NOMO-1 (cell line): ENCODE results near the gene CCDC71.

Experiments
- DNase-seq, 2 experiments: peaks; one replicate each; lab custom pipeline; 2025; ENCODE audit not compliant: unreplicated experiment in 2 of 2; lab: John Stamatoyannopoulos, UW

The CCDC71 gene

DNA sequence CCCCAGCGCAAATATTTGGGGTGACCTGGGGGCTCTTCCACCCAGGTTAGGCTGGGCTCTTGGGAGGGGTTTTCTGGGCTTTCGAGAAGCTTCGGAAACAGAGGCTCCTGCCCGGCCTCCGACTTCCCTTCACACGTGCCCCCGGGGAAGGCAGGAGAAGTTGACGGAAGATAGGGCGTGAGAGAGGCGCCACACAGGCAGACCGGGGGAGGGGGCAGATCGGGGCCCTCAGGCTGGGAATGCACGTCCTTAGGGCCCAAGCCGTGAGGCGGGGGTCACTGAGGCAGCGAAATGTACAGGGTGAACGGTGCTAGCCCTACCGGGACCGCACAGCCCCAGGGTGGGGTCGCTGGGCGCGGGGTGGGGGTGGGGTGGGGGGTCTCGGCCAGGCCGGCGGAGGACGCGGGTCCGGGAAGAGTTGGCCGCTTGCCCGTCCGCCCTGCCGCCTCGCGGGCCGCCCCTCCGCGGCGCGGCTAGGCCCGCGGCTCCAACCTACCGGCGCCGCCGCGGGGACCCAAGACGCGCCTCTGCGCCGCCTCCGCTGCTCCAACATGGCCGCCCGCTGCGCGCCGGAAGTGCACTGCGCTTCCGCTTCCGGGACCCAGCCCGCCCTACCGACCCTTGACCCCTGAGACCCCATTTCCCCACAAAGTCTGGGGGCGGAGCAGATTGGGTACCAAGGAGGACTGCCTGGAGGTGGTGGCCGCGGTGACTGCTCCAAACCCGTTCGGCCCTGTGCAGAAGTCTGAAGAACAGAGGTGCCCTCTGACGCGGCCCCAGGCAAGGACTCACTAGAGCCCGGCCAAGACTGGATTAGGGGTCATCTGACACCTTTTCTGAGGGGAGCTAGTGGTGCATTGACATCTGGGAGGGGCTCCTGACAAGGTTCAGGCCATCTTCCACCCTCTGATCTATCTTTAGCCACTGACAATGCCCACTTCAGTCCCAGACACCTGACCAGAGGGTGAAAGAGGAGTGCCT lies at the start of gene CCDC71:
CCDC71 (minus strand) TSS at position 561 of the 981 bp plus-strand sequence. CDS start 2,123 bp downstream, outside the sequence.
- DNase-seq: peak; percentile 65 to 70

- no peak for DNase-seq
Measured at GRCh38 chr3:49213998-49214397, 47.9 kb upstream of the CCDC71 start.

- DNase-seq: no peak
Measured at GRCh38 chr3:49213541-49213943, 47.4 kb upstream of the CCDC71 start.

DNA sequence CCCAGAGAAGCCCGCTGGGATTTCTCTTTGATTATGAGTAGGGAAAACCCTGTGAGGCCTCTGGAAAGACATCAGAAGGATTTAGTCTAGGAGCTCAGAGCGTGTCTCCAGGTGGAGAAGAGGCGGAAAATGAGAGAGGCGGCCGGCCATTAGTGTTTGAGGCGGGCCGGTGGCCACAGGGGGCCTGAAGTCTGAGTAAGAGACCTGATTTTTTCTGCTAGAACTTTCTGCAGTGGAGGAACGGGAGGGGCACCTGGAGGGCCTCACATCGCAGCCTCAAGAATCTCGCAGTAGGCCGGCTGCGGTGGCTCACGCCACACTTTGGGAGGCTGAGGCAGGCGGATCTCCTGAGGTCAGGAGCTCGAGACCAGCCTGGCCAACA lies 33.8 kb upstream of the CCDC71 start:
- DNase-seq: no peak

GRCh38 chr3:49199239-49199899 lies 33.2 kb upstream of the CCDC71 start:
- no peak for DNase-seq

GRCh38 chr3:49198611-49199230 lies 32.6 kb upstream of the CCDC71 start:
- no peak for DNase-seq

DNA sequence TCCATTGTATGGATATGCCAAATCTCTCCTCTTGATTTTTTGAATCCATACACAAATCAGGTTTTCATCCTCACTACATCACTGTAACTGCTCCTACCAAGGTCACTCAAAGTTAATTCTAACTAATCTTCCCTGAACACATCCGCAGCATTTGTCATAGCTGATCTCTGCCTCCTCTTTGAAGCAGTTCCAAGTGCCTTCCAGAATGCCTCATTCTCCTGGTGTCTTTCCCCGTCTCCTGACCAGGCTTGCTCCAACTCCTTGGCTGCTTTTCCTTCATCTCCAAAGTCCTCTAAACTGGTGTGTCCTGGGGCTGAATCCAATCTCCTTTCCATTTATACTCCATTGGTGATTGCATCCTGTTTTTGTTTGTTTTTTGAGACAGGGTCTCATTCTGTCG lies 32.0 kb upstream of the CCDC71 start:
- DNase-seq: no peak

GRCh38 chr3:49191741-49192140 lies 25.6 kb upstream of the CCDC71 start:
- no peak for DNase-seq

GRCh38 chr3:49183873-49184272 lies 17.7 kb upstream of the CCDC71 start:
- DNase-seq: no peak

GRCh38 chr3:49182682-49183081 lies 16.6 kb upstream of the CCDC71 start:
- DNase-seq: no peak

- DNase-seq: no peak
Measured at GRCh38 chr3:49181351-49181750, 15.2 kb upstream of the CCDC71 start.

- no peak for DNase-seq
Measured at GRCh38 chr3:49180116-49180515, 14.0 kb upstream of the CCDC71 start.

DNA sequence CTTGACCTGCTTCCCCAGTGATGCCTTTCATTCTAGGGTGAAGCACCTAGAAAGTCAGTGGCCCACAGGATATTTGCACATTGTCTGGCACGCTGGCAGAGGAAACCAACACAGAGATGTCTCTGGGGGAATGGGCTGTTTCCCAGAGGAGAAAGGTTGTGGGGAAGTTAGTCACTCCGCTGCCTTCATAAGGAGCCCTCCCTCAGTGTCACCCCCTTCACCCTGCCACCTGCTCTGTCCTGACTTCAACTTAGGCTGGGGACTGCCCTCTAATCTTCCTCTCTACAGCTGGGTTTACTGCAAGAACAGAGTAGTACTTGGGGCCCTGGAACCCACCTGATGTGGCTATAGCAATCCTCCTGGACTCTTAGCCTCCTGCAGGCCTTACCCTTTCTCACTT lies 10.9 kb upstream of the CCDC71 start:
- DNase-seq: no peak

GRCh38 chr3:49175530-49175929 lies 9.4 kb upstream of the CCDC71 start:
- no peak for DNase-seq

- no peak for DNase-seq
Measured at GRCh38 chr3:49174397-49174985, 8.4 kb upstream of the CCDC71 start.

DNA sequence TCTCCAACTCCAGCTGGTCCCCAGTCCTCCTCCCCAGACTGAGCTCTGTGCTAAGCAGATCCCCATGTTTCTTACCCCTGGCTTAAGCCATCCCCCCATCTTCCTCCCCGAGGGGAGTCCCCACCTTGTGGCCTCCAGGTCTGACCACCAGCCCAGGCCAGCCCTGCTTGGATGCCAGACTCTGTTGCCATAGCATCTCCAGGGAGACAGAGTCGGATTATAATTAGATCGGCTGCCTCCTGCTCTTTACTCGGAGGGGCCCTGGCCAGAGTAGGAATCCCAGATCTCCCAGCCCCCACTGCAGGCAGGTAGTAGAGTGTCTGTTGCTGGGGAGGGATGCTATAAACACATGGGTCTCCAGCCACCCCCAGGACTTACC lies 7.7 kb upstream of the CCDC71 start:
- DNase-seq: no peak

- DNase-seq: no peak
Measured at GRCh38 chr3:49173116-49173791, 7.1 kb upstream of the CCDC71 start.

GRCh38 chr3:49172551-49173041 lies 6.5 kb upstream of the CCDC71 start:
- no peak for DNase-seq

GRCh38 chr3:49171775-49172500 lies 5.8 kb upstream of the CCDC71 start:
- DNase-seq: no peak
